HCT116 (cell line): ENCODE measurements around the gene PSMC2.

Source experiments
- CTCF ChIP-seq, 3 experiments: fragments of 200-600 bp in 1 of 3; sonication (generic) in 1 of 3; IDR thresholded peaks in 2 of 3; conservative IDR thresholded peaks in 1 of 3; 2 replicates each; pipeline ENCODE4 v1.5.1; 2012 to 2017; ENCODE audit warnings: low read depth in 2 of 3, low read length in 2 of 3, antibody characterized with exemption in 1 of 3, borderline replicate concordance in 1 of 3, control low read depth in 1 of 3, mild to moderate bottlenecking in 1 of 3, mixed read lengths in 1 of 3, mixed run types in 1 of 3, moderate library complexity in 1 of 3; ENCODE audit not compliant: insufficient read depth in 1 of 3
- EZH2 ChIP-seq: fragments of 200-600 bp; sonication (generic); IDR thresholded peaks from 2 replicates; pipeline ENCODE4 v1.6.1; 2017; ENCODE audit warnings: antibody characterized with exemption, mixed run types
- EZH2phosphoT487 ChIP-seq: fragments of 200-600 bp; IDR thresholded peaks from 2 replicates; pipeline ENCODE4 v1.6.1; 2018; ENCODE audit warnings: antibody characterized with exemption, borderline replicate concordance
- FOSL1 ChIP-seq: IDR thresholded peaks from 2 replicates; pipeline ENCODE4 v1.6.1; 2012; ENCODE audit warnings: low read depth
- POLR2A ChIP-seq: IDR thresholded peaks from 2 replicates; pipeline ENCODE4 v1.7.0; 2011; ENCODE audit warnings: borderline replicate concordance; ENCODE audit not compliant: insufficient read depth, insufficient read length; ENCODE audit errors: extremely low read depth
- POLR2AphosphoS5 ChIP-seq: IDR thresholded peaks from 2 replicates; pipeline ENCODE4 v1.6.1; 2011; ENCODE audit warnings: mild to moderate bottlenecking, low read depth, low read length, moderate library complexity
- RAD21 ChIP-seq: IDR thresholded peaks from 2 replicates; pipeline ENCODE4 v1.6.1; 2012; ENCODE audit warnings: low read depth, mild to moderate bottlenecking
- SIN3A ChIP-seq: IDR thresholded peaks from 2 replicates; pipeline ENCODE4 v1.6.1; 2012; ENCODE audit warnings: low read depth
- SP1 ChIP-seq: IDR thresholded peaks from 2 replicates; pipeline ENCODE4 v1.6.1; 2012; ENCODE audit warnings: low read depth
- SRF ChIP-seq: IDR thresholded peaks from 2 replicates; pipeline ENCODE4 v1.6.1; 2012; ENCODE audit warnings: low read depth
- YY1 ChIP-seq: IDR thresholded peaks from 2 replicates; pipeline ENCODE4 v1.6.1; 2011; ENCODE audit warnings: low read length, low read depth, moderate library complexity, mild to moderate bottlenecking; ENCODE audit not compliant: insufficient replicate concordance; ENCODE audit errors: extremely low read depth
- ZNF274 ChIP-seq: fragments of 200-500 bp; sonication (Bioruptor generic); IDR thresholded peaks from 2 replicates; pipeline ENCODE4 v1.6.1; 2014; ENCODE audit warnings: mild to moderate bottlenecking, low read depth, low read length, inconsistent platforms
- TF ChIP-seq, protein P1 (sequence below): IDR thresholded peaks from 2 replicates; pipeline ENCODE4 v1.6.1; 2011; ENCODE audit warnings: mild to moderate bottlenecking, low read length, moderate library complexity; ENCODE audit not compliant: insufficient replicate concordance; ENCODE audit errors: extremely low read depth

- no peak for TF ChIP-seq CTCF (IDR thresholded peaks at IDR 0.05 in 2 of 3, conservative IDR thresholded peaks at IDR 0.05 in 1 of 3; ENCODE audit: borderline replicate concordance in 1 of 3, insufficient read depth in 1 of 3, low read depth in 2 of 3, low read length in 2 of 3)
- no peak for TF ChIP-seq SP1
- TF ChIP-seq YY1, result no peak
- no peak for TF ChIP-seq POLR2AphosphoS5
- TF ChIP-seq FOSL1, result no peak
- TF ChIP-seq POLR2A, result no peak
- no peak for TF ChIP-seq ZNF274
- TF ChIP-seq RAD21, result no peak
- TF ChIP-seq, protein P1, sequence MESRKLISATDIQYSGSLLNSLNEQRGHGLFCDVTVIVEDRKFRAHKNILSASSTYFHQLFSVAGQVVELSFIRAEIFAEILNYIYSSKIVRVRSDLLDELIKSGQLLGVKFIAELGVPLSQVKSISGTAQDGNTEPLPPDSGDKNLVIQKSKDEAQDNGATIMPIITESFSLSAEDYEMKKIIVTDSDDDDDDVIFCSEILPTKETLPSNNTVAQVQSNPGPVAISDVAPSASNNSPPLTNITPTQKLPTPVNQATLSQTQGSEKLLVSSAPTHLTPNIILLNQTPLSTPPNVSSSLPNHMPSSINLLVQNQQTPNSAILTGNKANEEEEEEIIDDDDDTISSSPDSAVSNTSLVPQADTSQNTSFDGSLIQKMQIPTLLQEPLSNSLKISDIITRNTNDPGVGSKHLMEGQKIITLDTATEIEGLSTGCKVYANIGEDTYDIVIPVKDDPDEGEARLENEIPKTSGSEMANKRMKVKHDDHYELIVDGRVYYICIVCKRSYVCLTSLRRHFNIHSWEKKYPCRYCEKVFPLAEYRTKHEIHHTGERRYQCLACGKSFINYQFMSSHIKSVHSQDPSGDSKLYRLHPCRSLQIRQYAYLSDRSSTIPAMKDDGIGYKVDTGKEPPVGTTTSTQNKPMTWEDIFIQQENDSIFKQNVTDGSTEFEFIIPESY, result no peak
- no peak for TF ChIP-seq SIN3A
- no peak for TF ChIP-seq EZH2
- no peak for TF ChIP-seq SRF
- TF ChIP-seq EZH2phosphoT487, result no peak
These were observed 64.7 kb downstream of the PSMC2 start for GRCh38 chr7:103412151-103412550.
